HG03520 (cell line): ENCODE measurements around the gene KRT8.

ENCODE experiments used
- ATAC-seq: cut with Tn5 transposase; IDR thresholded peaks from one replicate; pipeline ENCODE4 v1.9.1; 2021; ENCODE audit warnings: mild to moderate bottlenecking, moderate library complexity; ENCODE audit not compliant: unreplicated experiment

KRT8 gene

GRCh38 chr12:52925717-52926595 lies 21.1 kb upstream of the KRT8 start:
- ATAC-seq: no peak

GRCh38 chr12:52924764-52925716 lies 20.2 kb upstream of the KRT8 start:
- ATAC-seq: no peak

- ATAC-seq: no peak
Observed at GRCh38 chr12:52921488-52922165, 16.8 kb upstream of the KRT8 start.

GRCh38 chr12:52920937-52921336 lies 16.1 kb upstream of the KRT8 start:
- no peak for ATAC-seq

- no peak for ATAC-seq
Observed at GRCh38 chr12:52918784-52919183, 13.9 kb upstream of the KRT8 start.

- ATAC-seq: no peak
Observed at GRCh38 chr12:52918351-52918750, 13.5 kb upstream of the KRT8 start.

GRCh38 chr12:52917800-52918199 lies 12.9 kb upstream of the KRT8 start:
- no peak for ATAC-seq

GRCh38 chr12:52916216-52916615 lies 11.3 kb upstream of the KRT8 start:
- ATAC-seq: no peak

GRCh38 chr12:52915637-52916036 lies 10.8 kb upstream of the KRT8 start:
- no peak for ATAC-seq

GRCh38 chr12:52914576-52915121 lies 9.8 kb upstream of the KRT8 start:
- no peak for ATAC-seq

GRCh38 chr12:52913431-52913821 lies 8.6 kb upstream of the KRT8 start:
- no peak for ATAC-seq

- no peak for ATAC-seq
Observed at GRCh38 chr12:52912711-52913430, 8.0 kb upstream of the KRT8 start.

- no peak for ATAC-seq
Observed at GRCh38 chr12:52910248-52910883, 5.5 kb upstream of the KRT8 start.

- no peak for ATAC-seq
Observed at GRCh38 chr12:52909796-52910195, 4.9 kb upstream of the KRT8 start.

- ATAC-seq: no peak
Observed at GRCh38 chr12:52909331-52909730, 4.5 kb upstream of the KRT8 start.

GRCh38 chr12:52907092-52907810 lies 2.4 kb upstream of the KRT8 start:
- no peak for ATAC-seq

GRCh38 chr12:52906191-52906601 lies 1.3 kb upstream of the KRT8 start:
- no peak for ATAC-seq

- no peak for ATAC-seq
Observed at GRCh38 chr12:52903855-52904508, 894 bp downstream of the KRT8 start.
